ENCODE results near the gene RNF115.
"Not testable (repeated sequence)": the region's sequence is repeated elsewhere in the genome, so short reads cannot be mapped to it uniquely, and the experiment has no call there.

The RNF115 gene

DNA sequence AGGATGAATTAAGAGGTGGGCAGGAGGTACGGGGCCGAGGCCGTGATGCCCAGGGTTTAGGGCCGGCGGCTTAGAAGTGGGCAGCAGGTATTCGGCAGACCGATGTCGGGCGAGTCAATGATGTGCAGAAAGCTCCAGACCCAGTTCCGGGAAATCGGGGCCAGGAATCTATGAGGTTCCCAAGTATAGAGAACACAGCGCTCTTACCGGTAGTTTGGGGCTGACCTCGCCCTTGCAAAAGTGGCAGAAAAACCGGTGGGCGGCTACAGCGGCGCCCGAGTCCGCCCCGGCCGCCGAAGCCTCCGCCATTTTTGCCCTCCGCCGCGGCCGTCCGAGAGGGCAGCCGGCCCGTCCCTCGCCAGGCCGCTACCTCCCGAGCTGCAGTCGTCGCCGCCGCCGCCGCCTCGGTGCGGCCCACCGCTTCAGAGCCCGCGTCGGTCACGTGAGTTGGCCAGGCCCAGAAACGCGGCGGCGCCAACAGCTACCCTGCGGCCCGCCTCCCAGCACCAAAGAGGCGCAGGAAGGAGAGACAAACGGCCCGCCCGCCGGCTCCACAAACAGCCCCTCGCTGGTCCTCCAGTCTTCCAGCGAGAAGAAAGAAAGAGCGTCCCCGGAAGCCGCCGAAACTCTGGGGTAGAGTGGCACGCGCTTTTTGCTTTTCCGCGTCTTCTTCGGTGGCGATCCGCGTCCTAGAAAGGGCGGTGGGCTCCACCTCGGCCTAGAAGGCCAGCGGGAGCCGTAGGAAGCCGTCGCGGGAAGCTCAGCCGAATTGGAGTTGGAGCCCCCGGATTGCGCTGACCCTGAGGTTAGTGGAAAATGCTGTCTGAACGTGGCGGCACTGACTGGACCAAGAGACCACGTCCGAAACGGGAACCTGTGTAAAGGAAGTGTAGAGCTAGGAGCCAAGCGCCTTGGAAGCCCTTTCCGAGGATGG is at the start of gene RNF115, which contains the start of gene POLR3C:
RNF115 (minus strand) TSS at position 531 of the 934 bp plus-strand sequence; CDS start at position 309, 222 bp downstream.
POLR3C (plus strand) TSS at position 636 of the 934 bp plus-strand sequence. CDS start 1,577 bp downstream, outside the sequence.
- DNase-seq, result peak; percentile 89

- no peak for DNase-seq
Observed at GRCh38 chr1:145871994-145872924, 48.4 kb upstream of the RNF115 start.

DNA sequence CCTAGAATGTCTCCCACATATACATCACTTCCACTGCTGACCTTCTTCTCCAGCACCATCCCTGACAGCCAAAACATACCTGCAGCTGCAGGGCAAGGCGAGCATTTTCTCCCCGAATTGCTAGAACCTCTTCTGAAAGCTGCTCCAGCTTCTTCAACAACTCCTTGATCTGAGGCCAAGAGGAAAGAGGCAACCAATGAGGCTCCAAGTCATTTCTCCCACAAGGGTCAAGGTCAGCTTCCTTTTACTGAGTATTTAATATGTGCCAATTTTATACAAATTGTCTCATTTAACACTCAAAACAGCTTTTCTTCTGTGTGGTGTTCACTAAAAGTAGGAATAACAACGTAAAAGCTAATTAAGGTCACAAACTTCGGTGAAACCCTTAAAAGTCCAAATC is 44.3 kb upstream of the RNF115 start:
- DNase-seq, result no peak

- DNase-seq, result no peak
Observed at GRCh38 chr1:145863282-145864018, 39.6 kb upstream of the RNF115 start.

- peak; percentile 73 for DNase-seq
Observed at GRCh38 chr1:145859491-145860023, 35.7 kb upstream of the RNF115 start.

GRCh38 chr1:145858901-145859490 is 35.1 kb upstream of the RNF115 start, which contains the start of gene PIAS3:
TSS of gene PIAS3 (minus strand) at chr1:145859081. CDS start at chr1:145858990, 91 bp downstream.
- peak; percentile 93 for DNase-seq

GRCh38 chr1:145858238-145858900 is 34.5 kb upstream of the RNF115 start:
- DNase-seq, result peak; percentile 67

DNA sequence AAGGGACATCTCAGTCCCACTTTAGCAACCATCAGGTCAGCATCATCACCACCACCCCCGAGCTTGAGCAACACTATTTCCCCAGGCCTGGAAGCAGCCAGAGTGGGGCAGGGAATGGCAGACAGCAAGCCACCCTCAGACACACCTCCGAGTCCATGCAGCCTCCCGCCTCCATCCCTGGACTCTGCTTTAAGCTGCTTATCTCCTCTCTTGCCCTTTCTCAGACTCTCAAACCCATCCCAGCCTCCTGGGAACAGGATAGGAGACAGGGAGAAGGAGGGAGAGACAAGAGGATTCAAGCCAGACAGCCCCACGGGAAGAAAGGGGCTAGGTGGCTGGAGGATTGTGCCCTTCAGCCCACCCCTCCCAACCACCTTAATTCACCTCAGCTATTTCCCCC is 33.3 kb upstream of the RNF115 start:
- DNase-seq, result no peak

GRCh38 chr1:145855426-145855948 is 31.6 kb upstream of the RNF115 start:
- DNase-seq, result no peak

GRCh38 chr1:145849356-145850160 is 25.7 kb upstream of the RNF115 start:
- DNase-seq, result no peak

DNA sequence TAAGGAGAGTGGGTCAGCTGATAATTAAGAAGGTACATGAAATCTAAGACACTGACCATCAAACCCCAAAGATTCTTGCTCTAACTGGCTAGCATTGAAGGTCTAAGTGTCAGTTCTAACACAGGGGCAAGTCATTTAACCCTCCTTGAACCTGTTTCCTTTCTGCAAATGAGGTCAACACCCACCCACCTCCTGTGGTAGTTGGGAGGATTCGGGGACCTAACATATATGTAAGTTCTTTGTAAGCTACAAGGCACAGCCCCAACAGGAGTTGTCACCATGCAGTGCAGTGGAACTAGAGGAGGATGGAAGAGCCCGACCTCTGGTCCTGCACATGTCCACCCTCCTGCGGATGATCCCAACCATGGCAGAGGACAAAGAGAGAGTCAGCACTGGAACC is 23.9 kb upstream of the RNF115 start:
- no peak for DNase-seq

DNA sequence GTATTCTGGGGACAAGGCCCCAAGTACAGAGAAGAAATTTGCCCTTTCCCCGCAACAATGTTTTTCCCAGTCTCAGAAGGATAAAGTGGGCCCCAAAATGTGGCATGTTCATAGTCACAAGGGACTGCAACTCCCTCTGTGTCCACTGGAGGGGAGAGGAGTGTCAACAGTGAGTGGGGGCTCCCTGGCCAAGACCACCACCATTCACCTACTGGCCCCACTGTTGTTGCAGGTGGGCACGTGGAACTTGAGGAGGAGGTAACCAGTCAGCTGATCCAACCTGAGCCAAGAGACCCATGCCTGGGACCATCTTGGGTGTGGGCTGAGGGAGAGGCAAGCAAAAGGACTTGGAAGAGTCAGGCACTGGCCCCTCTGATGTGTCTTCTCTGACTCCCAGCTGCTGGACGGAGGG is 22.3 kb upstream of the RNF115 start:
- no peak for DNase-seq

- peak; percentile 50 for DNase-seq
Observed at GRCh38 chr1:145845514-145846161, 21.7 kb upstream of the RNF115 start, which contains the start of gene NUDT17. TSS of gene NUDT17 (plus strand) at chr1:145845630. CDS start at chr1:145845641, 11 bp downstream.

DNA sequence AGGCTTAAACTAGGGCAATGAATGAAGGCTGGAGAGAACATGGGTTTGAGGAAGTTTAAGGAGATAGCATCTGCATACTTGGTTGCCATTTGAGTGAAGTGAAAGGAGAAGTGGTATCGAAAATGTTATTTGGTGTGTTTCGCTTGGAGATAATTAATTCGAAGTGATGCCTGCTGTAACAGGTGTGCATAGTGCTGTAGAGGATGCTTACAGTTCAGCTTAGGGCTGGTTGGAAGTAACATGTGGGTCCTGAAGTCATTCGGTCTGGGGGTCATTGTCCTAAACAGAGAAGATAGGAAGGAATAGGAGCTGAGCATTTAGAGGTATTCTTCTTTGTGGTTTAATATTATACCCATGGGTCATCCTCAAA is 21.2 kb upstream of the RNF115 start:
- no peak for DNase-seq

DNA sequence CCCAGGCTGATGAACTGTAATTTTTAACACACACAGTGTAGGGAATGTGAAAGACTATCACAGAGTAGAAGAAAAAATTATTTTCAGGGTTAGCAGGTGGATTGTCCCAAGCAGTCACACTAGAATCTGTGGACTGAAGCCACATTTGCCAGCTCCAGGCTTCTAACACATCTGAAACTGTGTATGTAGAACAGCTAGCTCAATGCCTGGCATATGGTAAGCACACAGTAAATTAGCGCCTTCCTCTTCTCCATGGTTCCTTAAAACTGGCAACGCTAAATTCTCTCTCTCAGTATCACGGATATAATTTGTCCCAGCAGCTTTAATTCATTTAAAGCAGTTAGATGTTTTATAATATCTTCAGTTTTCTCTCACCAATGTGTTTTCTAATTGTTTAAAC is 19.1 kb upstream of the RNF115 start:
- DNase-seq, result no peak

DNA sequence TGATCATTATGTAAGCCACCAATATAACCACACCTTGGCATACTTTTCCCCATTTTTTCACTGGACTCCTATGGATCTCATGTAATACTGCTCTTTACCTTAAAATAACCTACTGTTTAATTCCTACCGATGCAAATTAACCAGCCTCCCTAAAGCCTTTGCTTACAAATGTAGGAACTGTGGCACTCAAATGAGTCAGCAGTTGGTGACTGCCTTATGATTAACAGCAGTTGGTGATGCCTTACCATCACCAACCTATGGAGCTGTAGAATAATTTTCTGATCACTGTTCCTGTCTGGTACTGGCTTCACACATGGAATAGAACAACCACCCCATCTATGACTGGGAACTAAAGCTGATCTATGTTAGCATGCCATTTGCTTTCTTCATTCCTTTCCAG is 13.8 kb upstream of the RNF115 start:
- DNase-seq, result no peak

GRCh38 chr1:145830810-145831209 is 6.9 kb upstream of the RNF115 start:
- not testable (repeated sequence) for DNase-seq

- DNase-seq, result no peak
Observed at GRCh38 chr1:145828367-145829026, 4.6 kb upstream of the RNF115 start.

- DNase-seq, result no peak
Observed at GRCh38 chr1:145827966-145828365, 4.1 kb upstream of the RNF115 start.

Data from NK-92 treated with Interleukin-12 subunit alpha and Interleukin-12 subunit beta, amount 100 ng/mL, for 24 hours (cell line).